GM19372 (cell line): ENCODE results near the gene SPIN4.
A peak's percentile ranks its signal among the peaks of the same experiment; 100 is the strongest.
"Not testable (repeated sequence)": the region's sequence is repeated elsewhere in the genome, so short reads cannot be mapped to it uniquely, and the experiment has no call there.

Source experiments
- ATAC-seq: cut with Tn5 transposase; IDR thresholded peaks from one replicate; pipeline ENCODE4 v1.9.1; 2021; ENCODE audit warnings: mild to moderate bottlenecking, low read depth, moderate library complexity; ENCODE audit not compliant: unreplicated experiment

Gene SPIN4

GRCh38 chrX:63350941-63351616 is at the start of gene SPIN4:
TSS of gene SPIN4 (minus strand) at chrX:63351332. CDS start at chrX:63350819, 513 bp downstream.
- peak; percentile 90 for ATAC-seq

- no peak for ATAC-seq
Observed at GRCh38 chrX:63400340-63400739, 49.2 kb upstream of the SPIN4 start.

- no peak for ATAC-seq
Observed at GRCh38 chrX:63394872-63395271, 43.7 kb upstream of the SPIN4 start.

GRCh38 chrX:63393094-63393493 is 42.0 kb upstream of the SPIN4 start:
- not testable (repeated sequence) for ATAC-seq

GRCh38 chrX:63387411-63387810 is 36.3 kb upstream of the SPIN4 start:
- ATAC-seq, result no peak

GRCh38 chrX:63384263-63384662 is 33.1 kb upstream of the SPIN4 start:
- ATAC-seq, result not testable (repeated sequence)

GRCh38 chrX:63373012-63373411 is 21.9 kb upstream of the SPIN4 start:
- ATAC-seq, result not testable (repeated sequence)

- not testable (repeated sequence) for ATAC-seq
Observed at GRCh38 chrX:63367699-63368098, 16.6 kb upstream of the SPIN4 start.

- no peak for ATAC-seq
Observed at GRCh38 chrX:63363788-63364187, 12.7 kb upstream of the SPIN4 start.

- ATAC-seq, result no peak
Observed at GRCh38 chrX:63361494-63361893, 10.4 kb upstream of the SPIN4 start.

- ATAC-seq, result no peak
Observed at GRCh38 chrX:63354484-63354883, 3.4 kb upstream of the SPIN4 start.

- peak; percentile 37 for ATAC-seq
Observed at GRCh38 chrX:63350465-63350877, 661 bp downstream of the SPIN4 start.

GRCh38 chrX:63349307-63349706 is 1.8 kb downstream of the SPIN4 start:
- no peak for ATAC-seq

GRCh38 chrX:63330681-63331080 is 20.5 kb downstream of the SPIN4 start:
- no peak for ATAC-seq

- ATAC-seq, result no peak
Observed at GRCh38 chrX:63327788-63328187, 23.3 kb downstream of the SPIN4 start.

GRCh38 chrX:63299596-63299995 is 51.5 kb downstream of the SPIN4 start:
- ATAC-seq, result no peak
